GM23338 (cell line): ENCODE results near the gene ROPN1L. TPM values are rescaled to one million over a fixed set of nuclear protein-coding genes. Genes with fewer than 3 reads are reported as not detected.

ENCODE experiments used
- ATAC-seq: fragments of 200-7000 bp; cut with Tn5 transposase; 3 replicates; pipeline ENCODE4 v1.9.1; 2020
- DNase-seq: peaks from one replicate; pipeline ENCODE4 v3.0.0-alpha.2; 2015; ENCODE audit warnings: low spot score
- H2AFZ ChIP-seq: fragments of 200-600 bp; sonication (generic); 2 replicates; pipeline ENCODE4 v1.8.0; 2016; ENCODE audit warnings: antibody characterized with exemption, mild to moderate bottlenecking, moderate library complexity
- H3F3A ChIP-seq: fragments of 200-600 bp; sonication (generic); replicated peaks from 2 replicates; pipeline ENCODE4 v1.8.0; 2017; ENCODE audit warnings: antibody characterized with exemption, mixed run types, low read depth
- H3K27ac ChIP-seq: fragments of 200-600 bp; sonication (generic); 2 replicates; pipeline ENCODE4 v1.6.1; 2016; ENCODE audit warnings: low read depth
- H3K27me3 ChIP-seq: fragments of 200-600 bp; sonication (generic); 2 replicates; pipeline ENCODE4 v1.8.0; 2016; ENCODE audit warnings: mild to moderate bottlenecking, mixed run types, moderate library complexity; ENCODE audit not compliant: insufficient read depth
- H3K36me3 ChIP-seq: fragments of 200-600 bp; sonication (generic); 2 replicates; pipeline ENCODE4 v1.8.0; 2016; ENCODE audit warnings: mild to moderate bottlenecking; ENCODE audit not compliant: insufficient read depth
- H3K4me1 ChIP-seq: fragments of 200-600 bp; sonication (generic); 2 replicates; pipeline ENCODE4 v1.8.0; 2016; ENCODE audit warnings: mild to moderate bottlenecking, moderate library complexity; ENCODE audit not compliant: insufficient read depth
- H3K4me2 ChIP-seq: fragments of 200-600 bp; sonication (generic); 2 replicates; pipeline ENCODE4 v1.7.1; 2017; ENCODE audit warnings: mixed run types
- H3K4me3 ChIP-seq: fragments of 200-600 bp; sonication (generic); 2 replicates; pipeline ENCODE4 v1.6.1; 2016; ENCODE audit warnings: mixed run types
- H3K79me2 ChIP-seq: fragments of 200-600 bp; sonication (generic); replicated peaks from 2 replicates; pipeline ENCODE4 v1.8.0; 2017; ENCODE audit warnings: mild to moderate bottlenecking; ENCODE audit not compliant: insufficient read depth
- H3K9me2 ChIP-seq: fragments of 200-600 bp; sonication (generic); 2 replicates; pipeline ENCODE4 v1.8.0; 2017; ENCODE audit not compliant: insufficient read depth
- H4K20me1 ChIP-seq: fragments of 200-600 bp; sonication (generic); replicated peaks from 2 replicates; pipeline ENCODE4 v1.8.0; 2017; ENCODE audit warnings: mild to moderate bottlenecking; ENCODE audit not compliant: insufficient read depth
- H3K27ac Mint-ChIP-seq: 2 replicates; pipeline ENCODE4 v1.8.0; 2020; ENCODE audit warnings: inconsistent platforms, mild to moderate bottlenecking, moderate library complexity, mixed read lengths
- H3K27me3 Mint-ChIP-seq: 3 replicates; pipeline ENCODE4 v1.8.0; 2022; ENCODE audit warnings: low read depth, mild to moderate bottlenecking, moderate library complexity, mixed read lengths, inconsistent platforms; ENCODE audit not compliant: insufficient read depth, poor library complexity
- H3K36me3 Mint-ChIP-seq: 3 replicates; pipeline ENCODE4 v1.8.0; 2021; ENCODE audit warnings: low read depth, mild to moderate bottlenecking, inconsistent platforms, moderate library complexity, mixed read lengths
- H3K4me1 Mint-ChIP-seq: 3 replicates; pipeline ENCODE4 v1.8.0; 2020; ENCODE audit warnings: mild to moderate bottlenecking, inconsistent platforms, mixed read lengths
- H3K4me3 Mint-ChIP-seq: 3 replicates; pipeline ENCODE4 v1.8.0; 2021; ENCODE audit warnings: moderate library complexity, mild to moderate bottlenecking, inconsistent platforms, mixed read lengths
- H3K9me3 Mint-ChIP-seq: 3 replicates; pipeline ENCODE4 v1.8.0; 2020; ENCODE audit warnings: moderate library complexity, mild to moderate bottlenecking, inconsistent platforms, mixed read lengths
- CREB1 ChIP-seq: fragments of 250-450 bp; sonication (Bioruptor Pico); IDR thresholded peaks from 2 replicates; pipeline ENCODE4 v1.5.0; 2020; ENCODE audit warnings: low read depth, mild to moderate bottlenecking, moderate library complexity
- EZH2 ChIP-seq: fragments of 200-600 bp; sonication (generic); IDR thresholded peaks from one replicate; pipeline ENCODE4 v1.8.0; 2017; ENCODE audit warnings: antibody characterized with exemption, mild to moderate bottlenecking, low read depth; ENCODE audit not compliant: unreplicated experiment
- EZH2phosphoT487 ChIP-seq: fragments of 200-600 bp; sonication (generic); IDR thresholded peaks from one replicate; pipeline ENCODE4 v1.8.1; 2018; ENCODE audit warnings: antibody characterized with exemption; ENCODE audit not compliant: unreplicated experiment
- JUNB ChIP-seq: IDR thresholded peaks from one replicate; pipeline ENCODE4 v1.6.1; 2016; ENCODE audit warnings: antibody characterized with exemption; ENCODE audit not compliant: unreplicated experiment
- NANOG ChIP-seq: IDR thresholded peaks from 2 replicates; pipeline ENCODE4 v1.6.1; 2016; ENCODE audit warnings: antibody characterized with exemption, borderline replicate concordance
- POLR2AphosphoS5 ChIP-seq: IDR thresholded peaks from 2 replicates; pipeline ENCODE4 v1.6.1; 2016; ENCODE audit warnings: antibody characterized with exemption, low read depth
- STAT1 ChIP-seq: IDR thresholded peaks from one replicate; pipeline ENCODE4 v1.6.1; 2016; ENCODE audit warnings: antibody characterized with exemption; ENCODE audit not compliant: unreplicated experiment
- ZNF114 ChIP-seq: fragments of 250-450 bp; sonication (Bioruptor Pico); IDR thresholded peaks from 2 replicates; pipeline ENCODE4 v1.5.0; 2020; ENCODE audit warnings: mild to moderate bottlenecking, moderate library complexity
- ZNF331 ChIP-seq: fragments of 250-450 bp; sonication (Bioruptor Pico); IDR thresholded peaks from 2 replicates; pipeline ENCODE4 v1.5.0; 2020; ENCODE audit warnings: low read depth, mild to moderate bottlenecking, moderate library complexity
- polyA plus RNA-seq: library from polyadenylated mRNA; unstranded; fragments of >200 nt; fragmentation: Nextera tagmentation; extraction: Ambion mirVana; gene quantifications from 2 replicates; pipeline ENCODE4 v1.2.1, GENCODE V29; 2016
- total RNA-seq: library from RNA; depleted of rRNA; stranded (reverse); fragments of >200 nt; shearing (Covaris generic); gene quantifications from 2 replicates; pipeline ENCODE4 v1.2.3, GENCODE V29; 2014
- TF ChIP-seq, protein P1 (sequence below): IDR thresholded peaks from one replicate; pipeline ENCODE4 v1.6.1; 2018; ENCODE audit warnings: antibody characterized with exemption; ENCODE audit not compliant: unreplicated experiment
- TF ChIP-seq, protein P2 (sequence below): fragments of 250-450 bp; sonication (Bioruptor Pico); IDR thresholded peaks from 2 replicates; pipeline ENCODE4 v1.5.0; 2020; ENCODE audit warnings: mild to moderate bottlenecking, moderate library complexity
- TF ChIP-seq, protein P3 (sequence below), 2 experiments: fragments of 200-600 bp in 1 of 2; sonication (generic) in 1 of 2; conservative IDR thresholded peaks; 2 replicates each; pipeline versions ENCODE4 v1.5.1 to v1.6.1; 2016 to 2017; ENCODE audit warnings: antibody characterized with exemption in 2 of 2, low read depth in 2 of 2, mild to moderate bottlenecking in 2 of 2, moderate library complexity in 1 of 2
- TF ChIP-seq, protein P4 (sequence below): IDR thresholded peaks from 2 replicates; pipeline ENCODE4 v1.6.1; 2016; ENCODE audit warnings: antibody characterized with exemption

The ROPN1L gene
- total and polyA plus RNA-seq, 2 experiments from 2014 or later: 0.57 TPM; not detected in 1

DNA sequence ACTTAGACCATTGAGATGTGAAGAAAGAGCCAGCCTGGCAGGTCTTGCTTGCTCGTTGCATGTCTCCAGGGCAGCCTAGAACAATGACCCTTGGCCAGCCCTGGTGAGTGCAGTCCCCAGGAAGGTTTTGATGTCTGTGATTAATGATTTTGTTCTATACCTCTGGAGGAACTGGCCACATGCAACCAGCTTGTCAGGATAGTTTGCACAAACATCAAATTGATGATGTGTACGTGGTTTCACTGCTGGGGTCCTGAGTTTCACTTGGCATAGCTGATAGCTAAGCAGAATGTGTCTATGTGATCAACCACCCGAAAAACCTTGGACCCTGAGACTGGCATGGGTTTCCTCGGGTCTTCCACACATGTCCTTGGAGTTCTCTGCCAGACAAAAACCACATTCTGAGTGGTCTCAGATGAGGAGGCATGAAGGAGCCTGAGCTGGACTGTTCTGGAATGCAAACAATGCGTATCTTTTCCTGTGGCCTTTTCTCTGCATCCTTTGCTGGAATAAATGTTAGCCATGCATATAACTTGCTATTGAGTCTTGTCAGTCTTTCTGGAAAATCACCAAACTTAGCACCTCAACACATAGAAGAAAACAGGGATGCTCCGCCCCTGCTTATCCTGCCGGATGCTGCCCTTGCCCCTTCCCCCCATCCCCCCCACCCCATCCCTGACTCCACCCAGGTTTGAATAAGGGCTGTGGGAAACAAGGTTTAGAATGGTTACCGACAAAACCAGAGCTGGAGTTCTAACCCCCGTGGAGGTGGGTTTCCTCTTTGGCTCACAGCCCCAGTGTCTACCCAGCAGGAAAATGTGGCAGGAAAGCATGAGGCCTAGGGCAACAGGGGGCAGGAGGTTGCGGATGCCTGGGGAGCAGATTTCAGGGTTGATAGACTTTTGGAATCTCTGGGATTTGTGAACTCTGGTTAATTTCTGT lies 72.1 kb downstream of the ROPN1L start:
- Mint-ChIP-seq H3K4me3 (no peak overlapping the region), H3K27ac (no peak overlapping the region), H3K36me3 (no peaks in the 10 kb centered on the region), H3K4me1 (peaks cover 14% of the 10 kb centered on the region), H3K9me3 (no peaks in the 10 kb centered on the region), H3K27me3 (peaks cover 2% of the 10 kb centered on the region)
- Histone ChIP-seq H3F3A (peaks cover 3% of the 10 kb centered on the region; the same call in 1 of the 2 replicates), H3K4me2 (peak overlapping the region; percentile 69), H3K4me3 (no peak overlapping the region), H2AFZ (peak overlapping the region; percentile 93), H3K36me3 (no peaks in the 10 kb centered on the region), H3K9me2 (no peaks in the 10 kb centered on the region), H4K20me1 (no peaks in the 10 kb centered on the region), H3K27me3 (no peaks in the 10 kb centered on the region), H3K79me2 (no peaks in the 10 kb centered on the region), H3K27ac (no peak overlapping the region), H3K4me1 (peaks cover 7% of the 10 kb centered on the region; the same call in 1 of the 2 replicates)
- peak; percentile 86 for DNase-seq
- TF ChIP-seq POLR2AphosphoS5 (no peak), ZNF114 (CRISPR knock-in tag) (no peak), NANOG (no peak), EZH2phosphoT487 (no peak), STAT1 (no peak), ZNF331 (CRISPR knock-in tag) (no peak), CREB1 (CRISPR knock-in tag) (no peak), JUNB (no peak), EZH2 (no peak)
- TF ChIP-seq, protein P1, sequence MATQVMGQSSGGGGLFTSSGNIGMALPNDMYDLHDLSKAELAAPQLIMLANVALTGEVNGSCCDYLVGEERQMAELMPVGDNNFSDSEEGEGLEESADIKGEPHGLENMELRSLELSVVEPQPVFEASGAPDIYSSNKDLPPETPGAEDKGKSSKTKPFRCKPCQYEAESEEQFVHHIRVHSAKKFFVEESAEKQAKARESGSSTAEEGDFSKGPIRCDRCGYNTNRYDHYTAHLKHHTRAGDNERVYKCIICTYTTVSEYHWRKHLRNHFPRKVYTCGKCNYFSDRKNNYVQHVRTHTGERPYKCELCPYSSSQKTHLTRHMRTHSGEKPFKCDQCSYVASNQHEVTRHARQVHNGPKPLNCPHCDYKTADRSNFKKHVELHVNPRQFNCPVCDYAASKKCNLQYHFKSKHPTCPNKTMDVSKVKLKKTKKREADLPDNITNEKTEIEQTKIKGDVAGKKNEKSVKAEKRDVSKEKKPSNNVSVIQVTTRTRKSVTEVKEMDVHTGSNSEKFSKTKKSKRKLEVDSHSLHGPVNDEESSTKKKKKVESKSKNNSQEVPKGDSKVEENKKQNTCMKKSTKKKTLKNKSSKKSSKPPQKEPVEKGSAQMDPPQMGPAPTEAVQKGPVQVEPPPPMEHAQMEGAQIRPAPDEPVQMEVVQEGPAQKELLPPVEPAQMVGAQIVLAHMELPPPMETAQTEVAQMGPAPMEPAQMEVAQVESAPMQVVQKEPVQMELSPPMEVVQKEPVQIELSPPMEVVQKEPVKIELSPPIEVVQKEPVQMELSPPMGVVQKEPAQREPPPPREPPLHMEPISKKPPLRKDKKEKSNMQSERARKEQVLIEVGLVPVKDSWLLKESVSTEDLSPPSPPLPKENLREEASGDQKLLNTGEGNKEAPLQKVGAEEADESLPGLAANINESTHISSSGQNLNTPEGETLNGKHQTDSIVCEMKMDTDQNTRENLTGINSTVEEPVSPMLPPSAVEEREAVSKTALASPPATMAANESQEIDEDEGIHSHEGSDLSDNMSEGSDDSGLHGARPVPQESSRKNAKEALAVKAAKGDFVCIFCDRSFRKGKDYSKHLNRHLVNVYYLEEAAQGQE: no peak
- TF ChIP-seq, protein P2, sequence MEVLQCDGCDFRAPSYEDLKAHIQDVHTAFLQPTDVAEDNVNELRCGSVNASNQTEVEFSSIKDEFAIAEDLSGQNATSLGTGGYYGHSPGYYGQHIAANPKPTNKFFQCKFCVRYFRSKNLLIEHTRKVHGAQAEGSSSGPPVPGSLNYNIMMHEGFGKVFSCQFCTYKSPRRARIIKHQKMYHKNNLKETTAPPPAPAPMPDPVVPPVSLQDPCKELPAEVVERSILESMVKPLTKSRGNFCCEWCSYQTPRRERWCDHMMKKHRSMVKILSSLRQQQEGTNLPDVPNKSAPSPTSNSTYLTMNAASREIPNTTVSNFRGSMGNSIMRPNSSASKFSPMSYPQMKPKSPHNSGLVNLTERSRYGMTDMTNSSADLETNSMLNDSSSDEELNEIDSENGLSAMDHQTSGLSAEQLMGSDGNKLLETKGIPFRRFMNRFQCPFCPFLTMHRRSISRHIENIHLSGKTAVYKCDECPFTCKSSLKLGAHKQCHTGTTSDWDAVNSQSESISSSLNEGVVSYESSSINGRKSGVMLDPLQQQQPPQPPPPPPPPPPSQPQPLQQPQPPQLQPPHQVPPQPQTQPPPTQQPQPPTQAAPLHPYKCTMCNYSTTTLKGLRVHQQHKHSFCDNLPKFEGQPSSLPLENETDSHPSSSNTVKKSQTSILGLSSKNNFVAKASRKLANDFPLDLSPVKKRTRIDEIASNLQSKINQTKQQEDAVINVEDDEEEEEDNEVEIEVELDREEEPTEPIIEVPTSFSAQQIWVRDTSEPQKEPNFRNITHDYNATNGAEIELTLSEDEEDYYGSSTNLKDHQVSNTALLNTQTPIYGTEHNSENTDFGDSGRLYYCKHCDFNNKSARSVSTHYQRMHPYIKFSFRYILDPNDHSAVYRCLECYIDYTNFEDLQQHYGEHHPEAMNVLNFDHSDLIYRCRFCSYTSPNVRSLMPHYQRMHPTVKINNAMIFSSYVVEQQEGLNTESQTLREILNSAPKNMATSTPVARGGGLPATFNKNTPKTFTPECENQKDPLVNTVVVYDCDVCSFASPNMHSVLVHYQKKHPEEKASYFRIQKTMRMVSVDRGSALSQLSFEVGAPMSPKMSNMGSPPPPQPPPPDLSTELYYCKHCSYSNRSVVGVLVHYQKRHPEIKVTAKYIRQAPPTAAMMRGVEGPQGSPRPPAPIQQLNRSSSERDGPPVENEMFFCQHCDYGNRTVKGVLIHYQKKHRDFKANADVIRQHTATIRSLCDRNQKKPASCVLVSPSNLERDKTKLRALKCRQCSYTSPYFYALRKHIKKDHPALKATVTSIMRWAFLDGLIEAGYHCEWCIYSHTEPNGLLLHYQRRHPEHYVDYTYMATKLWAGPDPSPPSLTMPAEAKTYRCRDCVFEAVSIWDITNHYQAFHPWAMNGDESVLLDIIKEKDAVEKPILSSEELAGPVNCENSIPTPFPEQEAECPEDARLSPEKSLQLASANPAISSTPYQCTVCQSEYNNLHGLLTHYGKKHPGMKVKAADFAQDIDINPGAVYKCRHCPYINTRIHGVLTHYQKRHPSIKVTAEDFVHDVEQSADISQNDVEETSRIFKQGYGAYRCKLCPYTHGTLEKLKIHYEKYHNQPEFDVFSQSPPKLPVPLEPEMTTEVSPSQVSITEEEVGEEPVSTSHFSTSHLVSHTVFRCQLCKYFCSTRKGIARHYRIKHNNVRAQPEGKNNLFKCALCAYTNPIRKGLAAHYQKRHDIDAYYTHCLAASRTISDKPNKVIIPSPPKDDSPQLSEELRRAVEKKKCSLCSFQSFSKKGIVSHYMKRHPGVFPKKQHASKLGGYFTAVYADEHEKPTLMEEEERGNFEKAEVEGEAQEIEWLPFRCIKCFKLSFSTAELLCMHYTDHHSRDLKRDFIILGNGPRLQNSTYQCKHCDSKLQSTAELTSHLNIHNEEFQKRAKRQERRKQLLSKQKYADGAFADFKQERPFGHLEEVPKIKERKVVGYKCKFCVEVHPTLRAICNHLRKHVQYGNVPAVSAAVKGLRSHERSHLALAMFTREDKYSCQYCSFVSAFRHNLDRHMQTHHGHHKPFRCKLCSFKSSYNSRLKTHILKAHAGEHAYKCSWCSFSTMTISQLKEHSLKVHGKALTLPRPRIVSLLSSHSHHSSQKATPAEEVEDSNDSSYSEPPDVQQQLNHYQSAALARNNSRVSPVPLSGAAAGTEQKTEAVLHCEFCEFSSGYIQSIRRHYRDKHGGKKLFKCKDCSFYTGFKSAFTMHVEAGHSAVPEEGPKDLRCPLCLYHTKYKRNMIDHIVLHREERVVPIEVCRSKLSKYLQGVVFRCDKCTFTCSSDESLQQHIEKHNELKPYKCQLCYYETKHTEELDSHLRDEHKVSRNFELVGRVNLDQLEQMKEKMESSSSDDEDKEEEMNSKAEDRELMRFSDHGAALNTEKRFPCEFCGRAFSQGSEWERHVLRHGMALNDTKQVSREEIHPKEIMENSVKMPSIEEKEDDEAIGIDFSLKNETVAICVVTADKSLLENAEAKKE (CRISPR knock-in tag): no peak
- TF ChIP-seq, protein P3, sequence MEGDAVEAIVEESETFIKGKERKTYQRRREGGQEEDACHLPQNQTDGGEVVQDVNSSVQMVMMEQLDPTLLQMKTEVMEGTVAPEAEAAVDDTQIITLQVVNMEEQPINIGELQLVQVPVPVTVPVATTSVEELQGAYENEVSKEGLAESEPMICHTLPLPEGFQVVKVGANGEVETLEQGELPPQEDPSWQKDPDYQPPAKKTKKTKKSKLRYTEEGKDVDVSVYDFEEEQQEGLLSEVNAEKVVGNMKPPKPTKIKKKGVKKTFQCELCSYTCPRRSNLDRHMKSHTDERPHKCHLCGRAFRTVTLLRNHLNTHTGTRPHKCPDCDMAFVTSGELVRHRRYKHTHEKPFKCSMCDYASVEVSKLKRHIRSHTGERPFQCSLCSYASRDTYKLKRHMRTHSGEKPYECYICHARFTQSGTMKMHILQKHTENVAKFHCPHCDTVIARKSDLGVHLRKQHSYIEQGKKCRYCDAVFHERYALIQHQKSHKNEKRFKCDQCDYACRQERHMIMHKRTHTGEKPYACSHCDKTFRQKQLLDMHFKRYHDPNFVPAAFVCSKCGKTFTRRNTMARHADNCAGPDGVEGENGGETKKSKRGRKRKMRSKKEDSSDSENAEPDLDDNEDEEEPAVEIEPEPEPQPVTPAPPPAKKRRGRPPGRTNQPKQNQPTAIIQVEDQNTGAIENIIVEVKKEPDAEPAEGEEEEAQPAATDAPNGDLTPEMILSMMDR (conservative IDR thresholded peaks at IDR 0.05; ENCODE audit: low read depth in 2 of 2): no peak
- TF ChIP-seq, protein P4, sequence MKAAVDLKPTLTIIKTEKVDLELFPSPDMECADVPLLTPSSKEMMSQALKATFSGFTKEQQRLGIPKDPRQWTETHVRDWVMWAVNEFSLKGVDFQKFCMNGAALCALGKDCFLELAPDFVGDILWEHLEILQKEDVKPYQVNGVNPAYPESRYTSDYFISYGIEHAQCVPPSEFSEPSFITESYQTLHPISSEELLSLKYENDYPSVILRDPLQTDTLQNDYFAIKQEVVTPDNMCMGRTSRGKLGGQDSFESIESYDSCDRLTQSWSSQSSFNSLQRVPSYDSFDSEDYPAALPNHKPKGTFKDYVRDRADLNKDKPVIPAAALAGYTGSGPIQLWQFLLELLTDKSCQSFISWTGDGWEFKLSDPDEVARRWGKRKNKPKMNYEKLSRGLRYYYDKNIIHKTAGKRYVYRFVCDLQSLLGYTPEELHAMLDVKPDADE: no peak
- peak; percentile 97 for ATAC-seq
